Measurements from ENCODE around the gene SPEF1. TPM values are rescaled to one million over a fixed set of nuclear protein-coding genes. Genes with fewer than 3 reads are reported as not detected.

SPEF1 gene
- total RNA-seq, 4 donors from 2014 or later: not detected

DNA sequence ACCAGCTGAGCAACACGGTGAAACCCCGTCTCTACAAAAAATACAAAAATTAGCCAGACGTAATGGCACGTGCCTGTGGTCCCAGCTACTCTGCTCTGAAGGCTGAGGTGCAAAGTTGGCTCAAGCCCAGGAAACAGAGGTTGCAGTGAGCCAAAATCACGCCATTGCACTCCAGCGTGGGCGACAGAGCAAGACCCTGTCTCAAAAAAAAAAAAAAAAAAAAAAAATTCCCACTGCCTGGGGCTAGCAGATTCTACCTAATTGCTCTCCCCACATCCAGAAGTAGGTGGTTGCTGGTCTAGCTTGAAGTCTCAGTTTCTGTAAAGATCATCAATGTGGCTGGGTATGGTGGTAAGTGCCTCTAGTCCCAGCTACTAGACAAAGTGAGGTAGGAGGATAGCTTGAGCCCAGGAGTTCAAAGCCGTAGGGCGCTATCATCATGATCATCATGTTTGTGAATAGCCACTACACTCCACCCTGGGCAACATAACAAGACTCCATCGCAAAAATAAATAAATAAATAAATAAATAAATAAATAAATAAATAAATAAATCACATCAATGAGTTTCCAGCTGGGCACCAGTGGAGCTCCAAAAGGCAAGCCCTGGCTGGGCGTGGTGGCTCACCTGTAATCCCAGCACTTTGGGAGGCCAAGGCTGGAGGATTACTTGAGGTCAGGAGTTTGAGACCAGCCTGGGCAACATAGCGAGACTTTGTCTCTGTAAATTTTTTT, 32.8 kb upstream of the SPEF1 start:
- no peaks in the 10 kb centered on the region for H3K36me3 ChIP-seq
- H3K27me3 ChIP-seq: no peaks in the 10 kb centered on the region
- TF ChIP-seq, protein P1, sequence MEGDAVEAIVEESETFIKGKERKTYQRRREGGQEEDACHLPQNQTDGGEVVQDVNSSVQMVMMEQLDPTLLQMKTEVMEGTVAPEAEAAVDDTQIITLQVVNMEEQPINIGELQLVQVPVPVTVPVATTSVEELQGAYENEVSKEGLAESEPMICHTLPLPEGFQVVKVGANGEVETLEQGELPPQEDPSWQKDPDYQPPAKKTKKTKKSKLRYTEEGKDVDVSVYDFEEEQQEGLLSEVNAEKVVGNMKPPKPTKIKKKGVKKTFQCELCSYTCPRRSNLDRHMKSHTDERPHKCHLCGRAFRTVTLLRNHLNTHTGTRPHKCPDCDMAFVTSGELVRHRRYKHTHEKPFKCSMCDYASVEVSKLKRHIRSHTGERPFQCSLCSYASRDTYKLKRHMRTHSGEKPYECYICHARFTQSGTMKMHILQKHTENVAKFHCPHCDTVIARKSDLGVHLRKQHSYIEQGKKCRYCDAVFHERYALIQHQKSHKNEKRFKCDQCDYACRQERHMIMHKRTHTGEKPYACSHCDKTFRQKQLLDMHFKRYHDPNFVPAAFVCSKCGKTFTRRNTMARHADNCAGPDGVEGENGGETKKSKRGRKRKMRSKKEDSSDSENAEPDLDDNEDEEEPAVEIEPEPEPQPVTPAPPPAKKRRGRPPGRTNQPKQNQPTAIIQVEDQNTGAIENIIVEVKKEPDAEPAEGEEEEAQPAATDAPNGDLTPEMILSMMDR (IDR thresholded peaks at IDR 0.05 in 4 of 5, conservative IDR thresholded peaks at IDR 0.05 in 1 of 5): no peak
- no peak for TF ChIP-seq POLR2A (IDR thresholded peaks at IDR 0.05)
- no peak overlapping the region for H3K4me3 ChIP-seq
- H3K9me3 ChIP-seq: no peaks in the 10 kb centered on the region
- in situ Hi-C loops (cut with MboI; ENCODE audit: low sequenced_read_pairs in 4 of 4) (no loop called here), intact Hi-C loops (cut with DNase I; ENCODE audit: low total_unique reads) (no loop called here)
- ATAC-seq (no peak), DNase-seq (no peak)
- H3K27ac ChIP-seq: no peak overlapping the region
- H3K4me1 ChIP-seq: peaks cover 15 to 28% of the 10 kb centered on the region in 2 donors

DNA sequence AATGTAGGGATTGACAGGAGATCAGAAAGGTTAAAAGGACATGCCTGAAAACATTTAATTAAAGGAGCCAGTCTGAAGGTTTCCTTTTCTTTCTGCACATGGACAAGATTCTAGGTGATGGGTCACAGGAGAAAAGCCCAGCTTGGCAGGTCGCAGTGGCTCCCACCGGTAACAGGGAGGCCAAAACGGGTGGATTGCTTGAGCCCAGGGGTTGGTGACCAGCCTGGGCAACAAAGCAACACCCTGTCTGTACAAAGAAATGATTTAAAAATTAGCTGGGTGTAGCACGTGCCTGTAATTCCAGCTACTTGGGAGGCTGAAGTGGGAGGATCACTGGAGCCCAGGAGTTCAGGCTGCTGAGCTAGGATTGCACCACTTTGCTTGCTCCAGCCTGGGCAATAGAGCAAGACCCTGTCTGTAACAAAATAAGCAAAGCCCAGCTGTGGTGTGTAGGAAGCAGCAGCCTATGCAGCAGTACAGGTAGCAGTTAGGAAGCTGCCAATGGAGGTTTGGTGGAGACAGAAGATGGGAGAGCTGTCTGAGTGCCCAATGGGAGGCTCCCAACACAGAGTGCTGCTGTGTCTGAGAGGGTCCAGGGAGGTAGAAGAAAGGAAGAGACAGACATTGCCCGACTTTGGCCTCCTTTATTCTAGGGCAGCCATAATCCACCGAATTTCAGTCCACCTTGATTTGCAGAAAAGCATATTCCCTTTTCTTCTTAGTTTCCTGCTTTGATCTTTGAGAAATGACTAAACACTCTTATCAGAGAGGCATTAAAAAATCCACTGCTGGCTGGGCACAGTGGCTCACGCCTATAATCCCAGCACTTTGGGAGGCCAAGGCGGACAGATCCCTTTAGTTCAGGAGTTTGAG, 32.0 kb upstream of the SPEF1 start:
- ATAC-seq (no peak), DNase-seq (no peak)
- H3K9me3 ChIP-seq: no peaks in the 10 kb centered on the region
- in situ Hi-C loops (cut with MboI; ENCODE audit: low sequenced_read_pairs in 4 of 4): no loop called here
- TF ChIP-seq, protein P1 (IDR thresholded peaks at IDR 0.05 in 4 of 5, conservative IDR thresholded peaks at IDR 0.05 in 1 of 5): no peak
- TF ChIP-seq POLR2A (IDR thresholded peaks at IDR 0.05): no peak
- no peaks in the 10 kb centered on the region for H3K27me3 ChIP-seq
- no peaks in the 10 kb centered on the region for H3K36me3 ChIP-seq
- H3K4me1 ChIP-seq: peaks cover 14 to 21% of the 10 kb centered on the region in 2 donors
- H3K4me3 ChIP-seq: no peak overlapping the region
- intact Hi-C loops (cut with DNase I; ENCODE audit: low total_unique reads): no loop called here
- peak overlapping the region; percentile 84 to 96 (median 90) for H3K27ac ChIP-seq

DNA sequence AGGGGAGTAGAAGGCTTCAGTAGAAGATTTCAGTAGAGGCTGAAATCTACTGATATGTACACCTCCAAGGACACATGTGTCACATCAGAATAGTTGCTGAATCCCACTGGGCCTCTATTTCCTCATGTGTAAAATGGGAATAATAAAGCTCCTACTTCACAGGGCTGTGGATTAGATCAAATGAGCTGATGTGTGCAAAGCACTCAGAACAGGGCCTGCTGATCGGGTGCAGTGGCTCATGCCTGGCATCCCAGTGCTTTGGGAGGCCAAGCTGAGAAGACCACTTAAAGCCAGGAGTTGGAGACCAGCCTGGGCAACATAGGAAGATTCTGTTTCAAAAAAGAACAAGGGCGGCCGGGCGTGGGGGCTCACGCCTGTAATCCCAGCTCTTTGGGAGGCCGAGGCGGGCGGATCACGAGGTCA, 31.0 kb upstream of the SPEF1 start:
- no peaks in the 10 kb centered on the region for H3K27me3 ChIP-seq
- H3K27ac ChIP-seq: peak overlapping the region; percentile 84 to 96 (median 90)
- in situ Hi-C loops (cut with MboI; ENCODE audit: low sequenced_read_pairs in 4 of 4) (no loop called here), intact Hi-C loops (cut with DNase I; ENCODE audit: low total_unique reads) (no loop called here)
- no peaks in the 10 kb centered on the region for H3K36me3 ChIP-seq
- ATAC-seq (no peak), DNase-seq (no peak)
- H3K4me3 ChIP-seq: peak overlapping the region in 1 of 4 donors; percentile 48
- H3K9me3 ChIP-seq: no peaks in the 10 kb centered on the region
- H3K4me1 ChIP-seq: peaks cover 21 to 29% of the 10 kb centered on the region in 2 donors
- TF ChIP-seq, protein P1 (IDR thresholded peaks at IDR 0.05 in 4 of 5, conservative IDR thresholded peaks at IDR 0.05 in 1 of 5): no peak

DNA sequence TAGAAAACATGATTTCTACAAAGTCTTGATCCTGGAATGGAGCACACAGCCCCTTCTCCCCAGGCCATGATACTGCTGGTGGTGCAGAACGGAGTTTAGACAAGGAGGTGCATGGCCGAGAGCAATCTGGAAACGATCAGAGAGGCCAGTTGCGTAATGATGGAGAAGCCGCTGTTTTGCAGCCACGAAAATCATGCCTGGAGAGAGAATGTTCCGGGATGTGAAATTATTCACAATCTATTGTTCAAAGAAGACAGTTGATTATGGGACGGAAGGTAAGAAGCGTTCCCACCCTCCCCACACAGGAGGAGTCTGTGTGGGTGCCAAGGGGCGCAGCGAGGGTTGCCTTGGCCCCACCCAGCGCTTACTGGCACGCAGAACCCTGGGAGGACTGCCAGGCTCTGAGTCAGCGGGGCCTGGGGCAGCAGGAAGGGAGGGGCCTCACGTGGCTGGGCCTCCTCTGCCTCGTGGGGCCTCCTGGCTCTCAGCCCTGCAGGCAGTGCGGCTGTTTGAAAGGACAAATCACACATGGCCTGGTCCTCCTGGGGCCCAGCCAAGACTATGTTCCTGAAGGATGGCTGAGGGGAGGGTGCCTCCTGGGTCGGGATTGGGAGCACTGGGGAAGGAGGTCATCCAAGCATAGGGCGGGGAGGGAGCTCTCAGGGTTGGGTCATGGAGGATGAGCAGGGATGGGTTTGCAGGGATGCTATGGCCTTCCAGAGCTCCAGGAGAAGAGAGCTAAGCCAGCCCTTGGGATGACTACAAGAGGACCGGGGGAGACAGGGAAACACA, 30.4 kb upstream of the SPEF1 start:
- peak overlapping the region; percentile 84 to 96 (median 90) for H3K27ac ChIP-seq
- in situ Hi-C loops (cut with MboI; ENCODE audit: low sequenced_read_pairs in 4 of 4) (no loop called here), intact Hi-C loops (cut with DNase I; ENCODE audit: low total_unique reads) (no loop called here)
- peak; percentile 96 to 99 for DNase-seq
- peak; percentile 87 to 91 for ATAC-seq
- no peaks in the 10 kb centered on the region for H3K9me3 ChIP-seq
- TF ChIP-seq, protein P1 (IDR thresholded peaks at IDR 0.05 in 4 of 5, conservative IDR thresholded peaks at IDR 0.05 in 1 of 5): no peak
- peak; percentile 69 to 71 for TF ChIP-seq POLR2A (IDR thresholded peaks at IDR 0.05)
- no peaks in the 10 kb centered on the region for H3K36me3 ChIP-seq
- H3K4me1 ChIP-seq: peaks cover 22 to 35% of the 10 kb centered on the region in 2 donors
- peak overlapping the region; percentile 48 to 60 (median 54) for H3K4me3 ChIP-seq
- H3K27me3 ChIP-seq: no peaks in the 10 kb centered on the region

Data from gastrocnemius medialis (tissue), 4 donors.